Urinary bladder (tissue), 4 donors: ENCODE measurements around the gene CENPS. TPM values are rescaled to one million over a fixed set of nuclear protein-coding genes. Genes with fewer than 3 reads are reported as not detected.
"Not testable (repeated sequence)": the region's sequence is repeated elsewhere in the genome, so short reads cannot be mapped to it uniquely, and the experiment has no call there.

Experiments
- DNase-seq: peaks from one replicate; pipeline ENCODE4 v3.0.0-alpha.2; 2015; ENCODE audit errors: extremely low spot score
- H3K27ac ChIP-seq: one replicate; pipeline ENCODE4 v1.5.1; 2013; ENCODE audit warnings: low read depth, mild to moderate bottlenecking, moderate library complexity
- H3K36me3 ChIP-seq: one replicate; pipeline ENCODE4 v1.6.1; 2013; ENCODE audit warnings: mild to moderate bottlenecking, moderate library complexity; ENCODE audit not compliant: insufficient read depth
- H3K4me1 ChIP-seq: one replicate; pipeline ENCODE4 v1.6.1; 2013; ENCODE audit warnings: mild to moderate bottlenecking, moderate library complexity; ENCODE audit not compliant: insufficient read depth
- H3K4me3 ChIP-seq: one replicate; pipeline ENCODE4 v1.5.1; 2013; ENCODE audit warnings: low read depth, low read length
- whole genome bisulfite sequencing: extraction: QIAGEN DNeasy Blood & Tissue Kit; methylation state at CpG from one replicate; pipeline ENCODE4 v1.1.7; 2013; 5-methylcytosine and 5-hydroxymethylcytosine counted together
- polyA plus RNA-seq: library from polyadenylated mRNA; stranded (reverse); fragments of 200-250 nt; gene quantifications from one replicate; pipeline ENCODE4 v1.2.3, GENCODE V29; 2013
- total RNA-seq: library from RNA; depleted of rRNA; stranded (reverse); fragments of >200 nt; gene quantifications from one replicate; pipeline ENCODE4 v1.2.3, GENCODE V29; 2014
- donor health status: healthy with polysubstance abuse.
- donor health status: healthy.

CENPS gene
- total and polyA plus RNA-seq, 2 donors, result 6.1 to 13.8 TPM

GRCh38 chr1:10400013-10400412 lies 30.2 kb upstream of the CENPS start:
- Histone ChIP-seq H3K4me3 (peak overlapping the region; percentile 74), H3K36me3 (no peaks in the 10 kb centered on the region), H3K4me1 (no peaks in the 10 kb centered on the region), H3K27ac (no peak overlapping the region)
- no peak for DNase-seq
- WGBS, result 52% methylated on average over 8 of the region's 8 CpGs

GRCh38 chr1:10401281-10401680 lies 29.0 kb upstream of the CENPS start:
- Histone ChIP-seq H3K4me3 (no peak overlapping the region), H3K36me3 (no peaks in the 10 kb centered on the region), H3K27ac (no peak overlapping the region), H3K4me1 (no peaks in the 10 kb centered on the region)
- no peak for DNase-seq
- 59% methylated on average over 1 of the region's 1 CpG for WGBS

DNA sequence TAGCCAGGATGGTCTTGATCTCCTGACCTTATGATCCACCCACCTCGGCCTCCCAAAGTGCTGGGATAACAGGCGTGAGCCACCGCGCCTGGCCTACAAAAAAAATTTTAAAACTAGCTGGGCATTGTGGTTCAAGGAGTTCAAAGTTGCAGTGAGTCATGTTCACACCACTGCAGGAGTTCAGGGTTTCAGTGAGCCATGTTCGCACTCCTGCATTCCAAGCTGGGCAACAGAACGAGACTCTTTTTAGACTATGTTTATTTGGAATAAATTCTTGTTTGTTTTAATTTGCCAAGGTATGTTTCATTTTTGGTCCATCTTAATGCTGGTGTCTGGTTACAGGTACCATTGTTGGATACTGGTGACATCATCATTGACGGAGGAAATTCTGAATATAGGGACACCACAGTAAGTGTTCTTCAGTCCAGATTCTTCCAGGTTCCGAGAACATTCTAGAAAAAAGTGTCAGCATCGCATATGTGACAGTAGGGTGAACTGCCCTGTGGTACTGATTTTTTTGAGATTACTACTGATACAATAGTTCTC lies 27.4 kb upstream of the CENPS start:
- peaks cover 3% of the 10 kb centered on the region for H3K36me3 ChIP-seq
- WGBS, result 95% methylated on average over 9 of the region's 9 CpGs

DNA sequence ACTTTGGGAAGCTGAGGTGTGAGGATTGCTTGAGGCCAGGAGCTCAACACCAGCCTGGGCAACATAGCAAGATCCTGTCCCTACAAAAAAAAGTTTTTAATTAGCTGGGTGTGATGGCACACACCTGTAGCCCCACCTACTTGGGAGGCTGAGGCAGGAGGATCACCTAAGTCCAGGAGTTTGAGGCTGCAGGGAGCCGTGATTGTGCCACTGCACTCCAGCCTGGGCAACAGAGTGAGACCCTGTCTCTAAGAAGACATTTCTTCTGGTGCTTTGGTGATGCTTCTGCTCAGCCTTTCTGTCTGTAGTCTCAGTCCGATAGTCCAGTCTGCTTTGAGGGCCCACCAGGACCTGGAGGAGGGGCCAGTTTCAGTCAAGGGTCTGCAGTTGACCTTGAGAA lies 23.0 kb upstream of the CENPS start:
- H3K4me3 ChIP-seq, result no peak overlapping the region
- peaks cover 8% of the 10 kb centered on the region for H3K36me3 ChIP-seq
- WGBS, result 97% methylated on average over 2 of the region's 2 CpGs
- no peaks in the 10 kb centered on the region for H3K4me1 ChIP-seq
- H3K27ac ChIP-seq, result no peak overlapping the region
- DNase-seq, result no peak

More for the DNA sequence above, 27.4 kb upstream of the CENPS start:
- no peaks in the 10 kb centered on the region for H3K4me1 ChIP-seq
- no peak for DNase-seq
- H3K4me3 ChIP-seq, result no peak overlapping the region
- no peak overlapping the region for H3K27ac ChIP-seq

- Histone ChIP-seq H3K4me1 (no peaks in the 10 kb centered on the region), H3K27ac (no peak overlapping the region), H3K36me3 (peaks cover 12% of the 10 kb centered on the region), H3K4me3 (no peak overlapping the region)
- WGBS, result 79% methylated on average over 6 of the region's 6 CpGs
- no peak for DNase-seq
These were observed 14.9 kb upstream of the CENPS start for GRCh38 chr1:10415211-10415930.

GRCh38 chr1:10415967-10416366 lies 14.3 kb upstream of the CENPS start:
- WGBS, result 96% methylated on average over 1 of the region's 1 CpG
- H3K4me1 ChIP-seq, DNase-seq, H3K4me3 ChIP-seq, H3K27ac ChIP-seq: not testable (repeated sequence)
- peaks cover 12% of the 10 kb centered on the region for H3K36me3 ChIP-seq

DNA sequence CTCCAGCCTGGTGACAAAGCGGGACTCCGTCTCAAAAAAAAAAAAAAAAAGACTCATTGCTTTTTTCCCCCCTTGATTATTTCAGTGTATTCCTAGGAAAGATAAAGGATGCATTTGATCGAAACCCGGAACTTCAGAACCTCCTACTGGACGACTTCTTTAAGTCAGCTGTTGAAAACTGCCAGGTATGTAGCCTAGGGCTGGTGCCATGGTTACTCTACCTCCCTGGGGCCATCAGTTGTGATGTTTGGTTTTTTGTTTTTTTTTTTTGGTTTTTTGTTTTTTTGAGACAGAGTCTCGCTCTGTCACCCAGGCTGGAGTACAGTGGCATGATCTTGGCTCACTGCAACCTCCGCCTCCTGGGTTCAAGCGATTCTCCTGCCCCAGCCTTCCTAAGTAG lies 11.5 kb upstream of the CENPS start:
- DNase-seq, H3K36me3 ChIP-seq, H3K27ac ChIP-seq: not testable (repeated sequence)

GRCh38 chr1:10419351-10419750 lies 10.9 kb upstream of the CENPS start:
- H3K4me1 ChIP-seq, result no peaks in the 10 kb centered on the region
- peaks cover 7% of the 10 kb centered on the region for H3K36me3 ChIP-seq
- no peak overlapping the region for H3K27ac ChIP-seq
- no peak overlapping the region for H3K4me3 ChIP-seq
- no peak for DNase-seq
- WGBS, result 92% methylated on average over 15 of the region's 15 CpGs

More for the DNA sequence above, 11.5 kb upstream of the CENPS start:
- 95% methylated on average over 8 of the region's 8 CpGs for WGBS
- not testable (repeated sequence) for H3K4me3 ChIP-seq, H3K4me1 ChIP-seq

DNA sequence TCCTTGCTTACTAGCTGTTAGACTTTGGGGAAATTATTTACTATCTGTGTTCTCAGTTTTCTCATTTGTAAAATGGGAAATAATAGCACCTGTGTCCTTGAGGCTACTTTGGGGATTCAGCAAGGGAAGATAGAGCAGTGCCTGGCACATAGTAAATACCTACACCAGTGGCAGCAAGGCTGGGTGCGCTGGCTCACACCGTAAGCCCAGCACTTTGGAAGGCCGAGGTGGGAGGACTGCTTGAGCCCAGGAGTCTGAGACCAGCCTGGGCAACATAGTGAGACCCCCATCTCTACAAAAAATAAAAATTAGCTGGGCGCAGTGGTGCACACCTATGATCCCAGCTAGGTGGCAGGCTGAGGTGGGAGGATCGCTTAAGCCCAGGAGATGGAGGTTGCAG lies 8.6 kb upstream of the CENPS start:
- H3K4me3 ChIP-seq, result no peak overlapping the region
- H3K27ac ChIP-seq, result no peak overlapping the region
- DNase-seq, result no peak
- H3K4me1 ChIP-seq, result no peaks in the 10 kb centered on the region
- 94% methylated on average over 5 of the region's 5 CpGs for WGBS
- H3K36me3 ChIP-seq, result peaks cover 7% of the 10 kb centered on the region

- H3K36me3 ChIP-seq, result peaks cover 4% of the 10 kb centered on the region
- no peaks in the 10 kb centered on the region for H3K4me1 ChIP-seq
- peak; percentile 17 for DNase-seq
- H3K4me3 ChIP-seq, result no peak overlapping the region
- WGBS, result 29% methylated on average over 9 of the region's 9 CpGs
- H3K27ac ChIP-seq, result no peak overlapping the region
These were observed 6.2 kb upstream of the CENPS start for GRCh38 chr1:10424034-10424433.

DNA sequence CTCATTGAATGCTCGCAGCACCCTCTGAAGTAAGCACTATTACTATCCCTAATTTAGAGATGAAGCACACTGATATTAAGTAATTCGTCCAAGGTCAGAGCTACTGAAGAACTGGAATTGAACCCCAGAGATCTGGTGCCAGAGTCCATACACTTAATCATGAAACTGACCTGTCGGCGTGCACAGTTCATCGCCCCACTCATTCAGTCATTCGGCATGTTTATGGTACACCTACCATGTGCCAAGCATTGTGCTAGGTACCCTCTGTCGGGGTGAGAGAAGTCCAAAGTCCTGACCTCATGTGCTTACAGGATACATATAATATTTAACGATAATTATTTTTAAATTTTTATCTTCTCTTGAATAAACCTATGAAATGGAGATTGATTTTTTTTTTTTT lies 5.6 kb upstream of the CENPS start:
- no peak overlapping the region for H3K27ac ChIP-seq
- H3K36me3 ChIP-seq, result peaks cover 2% of the 10 kb centered on the region
- WGBS, result 87% methylated on average over 8 of the region's 8 CpGs
- no peak overlapping the region for H3K4me3 ChIP-seq
- no peaks in the 10 kb centered on the region for H3K4me1 ChIP-seq
- no peak for DNase-seq

DNA sequence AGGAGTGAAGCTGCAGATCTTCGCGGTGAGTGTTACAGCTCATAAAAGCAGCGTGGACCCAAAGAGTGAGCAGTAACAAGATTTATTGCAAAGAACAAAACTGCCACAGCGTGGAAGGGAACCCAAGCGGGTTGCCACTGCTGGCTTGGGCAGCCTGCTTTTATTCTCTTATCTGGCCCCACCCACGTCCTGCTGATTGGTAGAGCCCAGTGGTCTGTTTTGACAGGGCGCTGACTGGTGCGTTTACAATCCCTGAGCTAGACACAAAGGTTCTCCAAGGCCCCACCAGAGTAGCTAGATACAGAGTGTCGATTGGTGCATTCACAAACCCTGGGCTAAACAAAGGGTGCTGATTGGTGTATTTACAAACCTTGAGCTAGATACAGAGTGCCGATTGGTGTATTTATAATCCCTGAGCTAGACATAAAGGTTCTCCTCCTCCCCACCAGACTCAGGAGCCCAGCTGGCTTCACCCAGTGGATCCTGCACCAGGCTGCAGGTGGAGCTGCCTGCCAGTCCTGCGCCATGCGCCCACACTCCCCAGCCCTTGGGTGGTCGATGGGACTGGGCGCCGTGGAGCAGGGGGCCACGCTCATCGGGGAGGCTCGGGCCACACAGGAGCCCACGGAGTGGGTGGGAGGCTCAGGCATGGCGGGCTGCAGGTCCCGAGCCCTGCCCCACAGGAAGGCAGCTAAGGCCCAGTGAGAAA lies 4.3 kb upstream of the CENPS start:
- H3K4me3 ChIP-seq, H3K36me3 ChIP-seq, H3K4me1 ChIP-seq, DNase-seq, H3K27ac ChIP-seq: not testable (repeated sequence)
- 72% methylated on average over 21 of the region's 21 CpGs for WGBS

DNA sequence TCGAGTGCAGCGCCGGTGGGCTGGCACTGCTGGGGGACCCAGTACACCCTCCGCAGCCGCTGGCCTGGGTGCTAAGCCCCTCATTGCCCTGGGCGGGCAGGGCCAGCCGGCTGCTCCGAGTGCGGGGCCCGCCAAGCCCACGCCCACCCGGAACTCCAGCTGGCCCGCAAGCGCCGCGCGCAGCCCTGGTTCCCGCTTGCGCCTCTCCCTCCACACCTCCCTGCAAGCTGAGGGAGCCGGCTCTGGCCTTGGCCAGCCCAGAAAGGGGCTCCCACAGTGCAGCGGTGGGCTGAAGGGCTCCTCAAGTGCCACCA lies 3.7 kb upstream of the CENPS start:
- H3K27ac ChIP-seq, H3K4me3 ChIP-seq: not testable (repeated sequence)
- 98% methylated on average over 21 of the region's 21 CpGs for WGBS

GRCh38 chr1:10428984-10429383 lies 1.2 kb upstream of the CENPS start:
- no peak overlapping the region for H3K4me3 ChIP-seq
- H3K27ac ChIP-seq, result no peak overlapping the region
- no peaks in the 10 kb centered on the region for H3K4me1 ChIP-seq
- DNase-seq, result no peak
- H3K36me3 ChIP-seq, result no peaks in the 10 kb centered on the region
- 85% methylated on average over 5 of the region's 5 CpGs for WGBS

More for the DNA sequence above, 3.7 kb upstream of the CENPS start:
- not testable (repeated sequence) for DNase-seq, H3K4me1 ChIP-seq, H3K36me3 ChIP-seq
